HEK293T (cell line): ENCODE data around the gene SLX1B.
"Not testable (repeated sequence)": the region's sequence is repeated elsewhere in the genome, so short reads cannot be mapped to it uniquely, and the experiment has no call there.

Source experiments
- CTCF ChIA-PET: fragments of 350-600 bp; formaldehyde crosslinking; extraction: SDS; loops from one replicate; lab custom pipeline; 2021; ENCODE audit warnings: antibody characterized with exemption, inconsistent platforms; lab: Yijun Ruan, JAX
- POLR2A ChIA-PET: fragments of 350-600 bp; formaldehyde crosslinking; extraction: SDS; loops from one replicate; lab custom pipeline; 2020; ENCODE audit warnings: antibody characterized with exemption, inconsistent platforms; lab: Yijun Ruan, JAX
- DNase-seq: peaks from one replicate; pipeline ENCODE4 v3.0.0; 2012; ENCODE audit warnings: mixed read lengths; ENCODE audit errors: extremely low spot score

The SLX1B gene

GRCh38 chr16:29454269-29454668 lies at the start of gene SLX1B, which contains the start of gene BOLA2:
TSS of gene SLX1B (plus strand) at chr16:29454533.
TSS of gene BOLA2 (minus strand) at chr16:29454351. CDS start at chr16:29454253, 98 bp downstream.
- CTCF ChIA-PET, POLR2A ChIA-PET, DNase-seq: not testable (repeated sequence)

GRCh38 chr16:29405249-29405648 lies 49.1 kb upstream of the SLX1B start:
- DNase-seq, CTCF ChIA-PET, POLR2A ChIA-PET: not testable (repeated sequence)

GRCh38 chr16:29423587-29423986 lies 30.7 kb upstream of the SLX1B start:
- DNase-seq, POLR2A ChIA-PET, CTCF ChIA-PET: not testable (repeated sequence)

GRCh38 chr16:29425390-29425789 lies 28.9 kb upstream of the SLX1B start:
- DNase-seq, POLR2A ChIA-PET, CTCF ChIA-PET: not testable (repeated sequence)

GRCh38 chr16:29453754-29454153 lies 579 bp upstream of the SLX1B start:
- DNase-seq, CTCF ChIA-PET, POLR2A ChIA-PET: not testable (repeated sequence)

GRCh38 chr16:29454828-29455227 lies 495 bp downstream of the SLX1B start:
- DNase-seq, CTCF ChIA-PET, POLR2A ChIA-PET: not testable (repeated sequence)

GRCh38 chr16:29457660-29458059 lies 3.3 kb downstream of the SLX1B start:
- CTCF ChIA-PET, DNase-seq, POLR2A ChIA-PET: not testable (repeated sequence)

GRCh38 chr16:29459706-29460646 lies 5.6 kb downstream of the SLX1B start, which contains the start of gene SULT1A4:
TSS of gene SULT1A4 (plus strand) at chr16:29459913. CDS start at chr16:29461386, 1,473 bp downstream.
- CTCF ChIA-PET, POLR2A ChIA-PET, DNase-seq: not testable (repeated sequence)

- DNase-seq, POLR2A ChIA-PET, CTCF ChIA-PET: not testable (repeated sequence)
Observed at GRCh38 chr16:29460647-29461030, 6.3 kb downstream of the SLX1B start.

GRCh38 chr16:29465985-29466824 lies 11.9 kb downstream of the SLX1B start:
- POLR2A ChIA-PET, CTCF ChIA-PET, DNase-seq: not testable (repeated sequence)

- CTCF ChIA-PET, POLR2A ChIA-PET, DNase-seq: not testable (repeated sequence)
Observed at GRCh38 chr16:29466904-29467303, 12.6 kb downstream of the SLX1B start.

GRCh38 chr16:29467654-29468366 lies 13.5 kb downstream of the SLX1B start:
- CTCF ChIA-PET, POLR2A ChIA-PET, DNase-seq: not testable (repeated sequence)

GRCh38 chr16:29469660-29470059 lies 15.3 kb downstream of the SLX1B start:
- CTCF ChIA-PET, DNase-seq, POLR2A ChIA-PET: not testable (repeated sequence)

- DNase-seq, CTCF ChIA-PET, POLR2A ChIA-PET: not testable (repeated sequence)
Observed at GRCh38 chr16:29472065-29472464, 17.7 kb downstream of the SLX1B start.

GRCh38 chr16:29482276-29482675 lies 27.9 kb downstream of the SLX1B start:
- CTCF ChIA-PET, POLR2A ChIA-PET, DNase-seq: not testable (repeated sequence)

GRCh38 chr16:29506308-29506707 lies 52.0 kb downstream of the SLX1B start, which contains the start of gene NPIPB12:
TSS of gene NPIPB12 (minus strand) at chr16:29506408.
- DNase-seq, CTCF ChIA-PET, POLR2A ChIA-PET: not testable (repeated sequence)
